H1 (cell line): Measurements from ENCODE around the gene PTCHD1.

Experiments
- CTCF ChIP-seq, 3 experiments: IDR thresholded peaks; 1 replicate in 2 of 3; 2 replicates in 1 of 3; pipeline versions ENCODE4 v1.5.1 to v1.6.1; 2011; ENCODE audit warnings: low read length in 3 of 3, mild to moderate bottlenecking in 3 of 3, inconsistent platforms in 2 of 3, low read depth in 1 of 3, moderate library complexity in 1 of 3; ENCODE audit not compliant: insufficient read depth in 1 of 3; ENCODE audit errors: control extremely low read depth in 1 of 3
- EP300 ChIP-seq, 2 experiments: IDR thresholded peaks; 1 replicate in 1 of 2; 2 replicates in 1 of 2; pipeline ENCODE4 v1.6.1; 2011 to 2012; ENCODE audit warnings: low read depth in 2 of 2, low read length in 2 of 2, mild to moderate bottlenecking in 2 of 2, borderline replicate concordance in 1 of 2, inconsistent platforms in 1 of 2, moderate library complexity in 1 of 2
- EZH2 ChIP-seq: fragments of 200-600 bp; sonication (generic); IDR thresholded peaks from 2 replicates; pipeline ENCODE4 v1.7.1; 2012; ENCODE audit warnings: low read depth, mild to moderate bottlenecking, moderate library complexity, low read length, inconsistent platforms; ENCODE audit not compliant: severe bottlenecking
- GABPA ChIP-seq: IDR thresholded peaks from 2 replicates; pipeline ENCODE4 v1.6.1; 2011; ENCODE audit warnings: mild to moderate bottlenecking, low read length, moderate library complexity, borderline replicate concordance; ENCODE audit not compliant: insufficient read depth
- JUN ChIP-seq: IDR thresholded peaks from 2 replicates; pipeline ENCODE4 v1.6.1; 2011; ENCODE audit warnings: low read depth, mild to moderate bottlenecking, improper control_type of control experiment, low read length
- JUND ChIP-seq: IDR thresholded peaks from 2 replicates; pipeline ENCODE4 v1.6.1; 2011; ENCODE audit warnings: mild to moderate bottlenecking, improper control_type of control experiment, low read length
- PHF8 ChIP-seq: fragments of 200-600 bp; sonication (generic); conservative IDR thresholded peaks from 2 replicates; pipeline ENCODE4 v1.7.1; 2012; ENCODE audit warnings: low read depth, mild to moderate bottlenecking, inconsistent platforms, low read length, moderate library complexity
- POLR2A ChIP-seq, 2 experiments: IDR thresholded peaks; 1 replicate in 1 of 2; 2 replicates in 1 of 2; pipeline ENCODE4 v1.6.1; 2011; ENCODE audit warnings: low read depth in 2 of 2, low read length in 2 of 2, mild to moderate bottlenecking in 2 of 2; ENCODE audit errors: control extremely low read depth in 1 of 2
- RFX5 ChIP-seq: IDR thresholded peaks from 2 replicates; pipeline ENCODE4 v1.6.1; 2011; ENCODE audit warnings: low read depth, low read length, improper control_type of control experiment, borderline replicate concordance
- RXRA ChIP-seq: IDR thresholded peaks from 2 replicates; pipeline ENCODE4 v1.6.1; 2011; ENCODE audit warnings: low read depth, mild to moderate bottlenecking, low read length, moderate library complexity; ENCODE audit not compliant: insufficient read depth
- SP1 ChIP-seq: IDR thresholded peaks from 2 replicates; pipeline ENCODE4 v1.6.1; 2011; ENCODE audit warnings: low read depth, low read length
- SUZ12 ChIP-seq: fragments of 200-600 bp; sonication (generic); IDR thresholded peaks from 2 replicates; pipeline ENCODE4 v1.6.1; 2012; ENCODE audit warnings: mild to moderate bottlenecking, inconsistent platforms, low read length, moderate library complexity, mixed read lengths
- TCF12 ChIP-seq: IDR thresholded peaks from 2 replicates; pipeline ENCODE4 v1.6.1; 2011; ENCODE audit warnings: low read depth, mild to moderate bottlenecking, low read length

GRCh38 chrX:23292354-23292987 is 42.2 kb upstream of the PTCHD1 start:
- TF ChIP-seq CTCF (IDR thresholded peaks at IDR 0.05; ENCODE audit: control extremely low read depth in 1 of 3, insufficient read depth in 1 of 3, low read depth in 1 of 3, low read length in 3 of 3): no peak
- TF ChIP-seq JUND: no peak
- TF ChIP-seq EZH2: no peak
- no peak for TF ChIP-seq PHF8
- TF ChIP-seq RXRA: no peak
- TF ChIP-seq TCF12: no peak
- TF ChIP-seq RFX5: no peak
- TF ChIP-seq EP300 (IDR thresholded peaks at IDR 0.05; ENCODE audit: borderline replicate concordance in 1 of 2, low read depth in 2 of 2, low read length in 2 of 2): no peak
- no peak for TF ChIP-seq SUZ12
- TF ChIP-seq GABPA: no peak
- TF ChIP-seq SP1: no peak
- TF ChIP-seq JUN: no peak
- TF ChIP-seq POLR2A (IDR thresholded peaks at IDR 0.05; ENCODE audit: control extremely low read depth in 1 of 2, low read depth in 2 of 2, low read length in 2 of 2): no peak
